Body of pancreas (tissue), 4 donors: ENCODE data around the gene WASL.

Source experiments
- POLR2A ChIP-seq, 3 donors: fragments of 450-650 bp; IDR thresholded peaks; one replicate each; pipeline ENCODE4 v1.6.1; 2016; ENCODE audit warnings: antibody characterized with exemption in 3 of 3, mild to moderate bottlenecking in 2 of 3
- TF ChIP-seq, protein P1 (sequence below), 7 experiments: fragments of 450-650 bp in 4 of 7; fragments of 200-600 bp in 3 of 7; sonication (generic) in 3 of 7; IDR thresholded peaks; one replicate each; pipeline ENCODE4 v1.5.1; 2016 to 2019; ENCODE audit warnings: antibody characterized with exemption in 7 of 7

DNA sequence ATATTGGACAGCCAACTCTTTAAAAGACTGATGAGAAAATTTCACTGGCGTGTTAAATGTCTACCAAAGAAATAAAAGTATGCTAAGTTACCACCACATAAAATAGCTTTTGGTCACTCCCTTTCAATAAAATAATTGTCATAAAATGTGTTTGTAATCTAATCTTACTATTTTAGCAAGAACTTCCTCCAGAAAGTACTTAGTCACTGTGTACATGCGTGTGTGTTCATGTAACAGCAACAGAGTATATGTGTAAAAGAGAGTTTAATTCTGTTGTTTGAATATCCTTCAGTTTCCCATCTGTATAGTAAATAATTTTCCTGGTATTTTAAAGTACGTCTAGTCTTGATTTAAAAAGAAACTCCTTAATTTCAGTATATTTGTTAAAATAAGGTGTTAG is 35.0 kb upstream of the WASL start:
- TF ChIP-seq, protein P1, sequence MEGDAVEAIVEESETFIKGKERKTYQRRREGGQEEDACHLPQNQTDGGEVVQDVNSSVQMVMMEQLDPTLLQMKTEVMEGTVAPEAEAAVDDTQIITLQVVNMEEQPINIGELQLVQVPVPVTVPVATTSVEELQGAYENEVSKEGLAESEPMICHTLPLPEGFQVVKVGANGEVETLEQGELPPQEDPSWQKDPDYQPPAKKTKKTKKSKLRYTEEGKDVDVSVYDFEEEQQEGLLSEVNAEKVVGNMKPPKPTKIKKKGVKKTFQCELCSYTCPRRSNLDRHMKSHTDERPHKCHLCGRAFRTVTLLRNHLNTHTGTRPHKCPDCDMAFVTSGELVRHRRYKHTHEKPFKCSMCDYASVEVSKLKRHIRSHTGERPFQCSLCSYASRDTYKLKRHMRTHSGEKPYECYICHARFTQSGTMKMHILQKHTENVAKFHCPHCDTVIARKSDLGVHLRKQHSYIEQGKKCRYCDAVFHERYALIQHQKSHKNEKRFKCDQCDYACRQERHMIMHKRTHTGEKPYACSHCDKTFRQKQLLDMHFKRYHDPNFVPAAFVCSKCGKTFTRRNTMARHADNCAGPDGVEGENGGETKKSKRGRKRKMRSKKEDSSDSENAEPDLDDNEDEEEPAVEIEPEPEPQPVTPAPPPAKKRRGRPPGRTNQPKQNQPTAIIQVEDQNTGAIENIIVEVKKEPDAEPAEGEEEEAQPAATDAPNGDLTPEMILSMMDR (IDR thresholded peaks at IDR 0.05): no peak
- no peak for TF ChIP-seq POLR2A (IDR thresholded peaks at IDR 0.05)
